ENCODE data around the gene MEX3A.

MEX3A gene

GRCh38 chr1:156065212-156065611 lies 17.1 kb downstream of the MEX3A start:
- no peaks in the 10 kb centered on the region for H4K20me1 ChIP-seq (ENCODE audit: insufficient read depth, low read length)
- H2AFZ ChIP-seq (ENCODE audit: low read length): no peak overlapping the region
- DNase-seq: no peak
- no peak overlapping the region for H3K4me3 ChIP-seq (ENCODE audit: low read length)
- H3K79me2 ChIP-seq (ENCODE audit: low read length): no peaks in the 10 kb centered on the region
- H3K36me3 ChIP-seq (replicated peaks; ENCODE audit: insufficient read depth, low read length): no peaks in the 10 kb centered on the region
- no peak overlapping the region for H3K9ac ChIP-seq (ENCODE audit: low read length)
- H3K4me2 ChIP-seq (ENCODE audit: low read depth, low read length): no peak overlapping the region
- H3K27ac ChIP-seq (ENCODE audit: low read length): no peak overlapping the region
- H3K4me1 ChIP-seq (ENCODE audit: low read length): peaks cover 8% of the 10 kb centered on the region; the same call in 1 of the 2 replicates
- no peaks in the 10 kb centered on the region for H3K27me3 ChIP-seq (replicated peaks; ENCODE audit: insufficient read depth, low read length)
- H3K9me3 ChIP-seq (replicated peaks; ENCODE audit: insufficient read depth, low read length): no peaks in the 10 kb centered on the region
- no peaks in the 10 kb centered on the region for H3K9me2 ChIP-seq (replicated peaks; ENCODE audit: insufficient read depth, low read length)
- TF ChIP-seq EZH2 (optimal IDR thresholded peaks at IDR 0.05; ENCODE audit: low read depth, low read length) (no peak), EZH2phosphoT487 (IDR thresholded peaks at IDR 0.05; ENCODE audit: low read length) (no peak), CTCF (IDR thresholded peaks at IDR 0.05; ENCODE audit: low read length) (no peak)
- no peaks in the 10 kb centered on the region for H3F3A ChIP-seq (ENCODE audit: insufficient read depth, low read length)

- Histone ChIP-seq H3F3A (ENCODE audit: insufficient read depth, low read length) (no peaks in the 10 kb centered on the region), H3K27ac (ENCODE audit: low read length) (no peak overlapping the region), H3K4me3 (ENCODE audit: low read length) (no peak overlapping the region), H2AFZ (ENCODE audit: low read length) (no peak overlapping the region), H3K4me2 (ENCODE audit: low read depth, low read length) (no peak overlapping the region), H4K20me1 (ENCODE audit: insufficient read depth, low read length) (no peaks in the 10 kb centered on the region), H3K9ac (ENCODE audit: low read length) (no peak overlapping the region), H3K79me2 (ENCODE audit: low read length) (no peaks in the 10 kb centered on the region), H3K36me3 (replicated peaks; ENCODE audit: insufficient read depth, low read length) (no peaks in the 10 kb centered on the region), H3K9me3 (replicated peaks; ENCODE audit: insufficient read depth, low read length) (no peaks in the 10 kb centered on the region), H3K9me2 (replicated peaks; ENCODE audit: insufficient read depth, low read length) (no peaks in the 10 kb centered on the region), H3K27me3 (replicated peaks; ENCODE audit: insufficient read depth, low read length) (no peaks in the 10 kb centered on the region), H3K4me1 (ENCODE audit: low read length) (peaks cover 8% of the 10 kb centered on the region; the same call in 1 of the 2 replicates)
- TF ChIP-seq EZH2 (optimal IDR thresholded peaks at IDR 0.05; ENCODE audit: low read depth, low read length): no peak
- TF ChIP-seq EZH2phosphoT487 (IDR thresholded peaks at IDR 0.05; ENCODE audit: low read length): no peak
- TF ChIP-seq CTCF (IDR thresholded peaks at IDR 0.05; ENCODE audit: low read length): no peak
- no peak for DNase-seq
These were observed 17.6 kb downstream of the MEX3A start for GRCh38 chr1:156064615-156065014.

GRCh38 chr1:156063997-156064285 lies 18.3 kb downstream of the MEX3A start:
- no peaks in the 10 kb centered on the region for H3K79me2 ChIP-seq (ENCODE audit: low read length)
- H3K27ac ChIP-seq (ENCODE audit: low read length): no peak overlapping the region
- H3K36me3 ChIP-seq (replicated peaks; ENCODE audit: insufficient read depth, low read length): no peaks in the 10 kb centered on the region
- no peak overlapping the region for H3K4me3 ChIP-seq (ENCODE audit: low read length)
- no peaks in the 10 kb centered on the region for H3F3A ChIP-seq (ENCODE audit: insufficient read depth, low read length)
- no peaks in the 10 kb centered on the region for H3K9me2 ChIP-seq (replicated peaks; ENCODE audit: insufficient read depth, low read length)
- H3K4me2 ChIP-seq (ENCODE audit: low read depth, low read length): no peak overlapping the region
- no peaks in the 10 kb centered on the region for H3K27me3 ChIP-seq (replicated peaks; ENCODE audit: insufficient read depth, low read length)
- no peaks in the 10 kb centered on the region for H3K9me3 ChIP-seq (replicated peaks; ENCODE audit: insufficient read depth, low read length)
- no peak for DNase-seq
- no peaks in the 10 kb centered on the region for H4K20me1 ChIP-seq (ENCODE audit: insufficient read depth, low read length)
- no peak overlapping the region for H2AFZ ChIP-seq (ENCODE audit: low read length)
- H3K9ac ChIP-seq (ENCODE audit: low read length): no peak overlapping the region
- peaks cover 8% of the 10 kb centered on the region; the same call in 1 of the 2 replicates for H3K4me1 ChIP-seq (ENCODE audit: low read length)
- TF ChIP-seq CTCF (IDR thresholded peaks at IDR 0.05; ENCODE audit: low read length) (no peak), EZH2 (optimal IDR thresholded peaks at IDR 0.05; ENCODE audit: low read depth, low read length) (no peak), EZH2phosphoT487 (IDR thresholded peaks at IDR 0.05; ENCODE audit: low read length) (no peak)

Data from MM.1S (cell line).